Endometrial microvascular endothelial cells (primary cell): ENCODE results near the gene IGFBP1. TPM values are rescaled to one million over a fixed set of nuclear protein-coding genes. Genes with fewer than 3 reads are reported as not detected.

Experiments
- in situ Hi-C: cut with HindIII; loops from 2 replicates; pipeline ENCODE4 v1.10.0; 2017; ENCODE audit warnings: low sequenced_read_pairs, low pct_unique_long_range_greater_than_20kb; ENCODE audit errors: inconsistent ontology term
- total RNA-seq: library from RNA; depleted of rRNA; stranded (reverse); fragments of >200 nt; gene quantifications from one replicate; pipeline ENCODE4 v1.2.3, GENCODE V29; 2015; ENCODE audit errors: inconsistent ontology term

The IGFBP1 gene
- total RNA-seq, 1 donor from 2014 or later = 1.4 TPM

- in situ Hi-C loops = no loop called here
Measured at GRCh38 chr7:45893996-45894664, 5.8 kb downstream of the IGFBP1 start.

- in situ Hi-C loops = no loop called here
Measured at GRCh38 chr7:45894665-45895062, 6.4 kb downstream of the IGFBP1 start.

- in situ Hi-C loops = no loop called here
Measured at GRCh38 chr7:45897042-45897690, 8.9 kb downstream of the IGFBP1 start.

- in situ Hi-C loops = no loop called here
Measured at GRCh38 chr7:45898222-45898621, 9.9 kb downstream of the IGFBP1 start.

- in situ Hi-C loops = loop anchor here (25.0 kb wide), 1 partner anchor 461 kb away; no protein-coding TSS in a partner anchor
Measured at GRCh38 chr7:45901566-45901965, 13.3 kb downstream of the IGFBP1 start.

GRCh38 chr7:45902820-45903219 is 14.5 kb downstream of the IGFBP1 start:
- in situ Hi-C loops = loop anchor here (25.0 kb wide), 1 partner anchor 459 kb away; no protein-coding TSS in a partner anchor

GRCh38 chr7:45909561-45909960 is 21.3 kb downstream of the IGFBP1 start:
- in situ Hi-C loops = loop anchor here (25.0 kb wide), 1 partner anchor 453 kb away; no protein-coding TSS in a partner anchor

GRCh38 chr7:45910855-45911254 is 22.6 kb downstream of the IGFBP1 start:
- in situ Hi-C loops = loop anchor here (25.0 kb wide), 1 partner anchor 451 kb away; no protein-coding TSS in a partner anchor

- in situ Hi-C loops = loop anchor here (25.0 kb wide), 1 partner anchor 451 kb away; no protein-coding TSS in a partner anchor
Measured at GRCh38 chr7:45911311-45911710, 23.0 kb downstream of the IGFBP1 start.

GRCh38 chr7:45912972-45913371 is 24.7 kb downstream of the IGFBP1 start:
- in situ Hi-C loops = loop anchor here (25.0 kb wide), 1 partner anchor 449 kb away; no protein-coding TSS in a partner anchor

- in situ Hi-C loops = loop anchor here (25.0 kb wide), 1 partner anchor 447 kb away; no protein-coding TSS in a partner anchor
Measured at GRCh38 chr7:45914911-45915310, 26.6 kb downstream of the IGFBP1 start.

GRCh38 chr7:45915606-45916005 is 27.3 kb downstream of the IGFBP1 start:
- in situ Hi-C loops = loop anchor here (25.0 kb wide), 1 partner anchor 447 kb away; no protein-coding TSS in a partner anchor

GRCh38 chr7:45917064-45917463 is 28.8 kb downstream of the IGFBP1 start:
- in situ Hi-C loops = loop anchor here (25.0 kb wide), 1 partner anchor 445 kb away; no protein-coding TSS in a partner anchor

GRCh38 chr7:45917658-45918057 is 29.4 kb downstream of the IGFBP1 start:
- in situ Hi-C loops = loop anchor here (25.0 kb wide), 1 partner anchor 445 kb away; no protein-coding TSS in a partner anchor

- in situ Hi-C loops = loop anchor here (25.0 kb wide), 1 partner anchor 444 kb away; no protein-coding TSS in a partner anchor
Measured at GRCh38 chr7:45918556-45918955, 30.3 kb downstream of the IGFBP1 start.

- in situ Hi-C loops = loop anchor here (25.0 kb wide), 1 partner anchor 443 kb away; no protein-coding TSS in a partner anchor
Measured at GRCh38 chr7:45919231-45919784, 31.0 kb downstream of the IGFBP1 start.

- in situ Hi-C loops = loop anchor here (25.0 kb wide), 1 partner anchor 442 kb away; no protein-coding TSS in a partner anchor
Measured at GRCh38 chr7:45919993-45920459, 31.7 kb downstream of the IGFBP1 start.

GRCh38 chr7:45920502-45921380 is 32.5 kb downstream of the IGFBP1 start, which contains the start of gene IGFBP3:
TSS of gene IGFBP3 (minus strand) at chr7:45921272. CDS start at chr7:45921140, 132 bp downstream.
- in situ Hi-C loops = loop anchor here (25.0 kb wide), 1 partner anchor 442 kb away; no protein-coding TSS in a partner anchor
